ENCODE data around the gene POR.

DNA sequence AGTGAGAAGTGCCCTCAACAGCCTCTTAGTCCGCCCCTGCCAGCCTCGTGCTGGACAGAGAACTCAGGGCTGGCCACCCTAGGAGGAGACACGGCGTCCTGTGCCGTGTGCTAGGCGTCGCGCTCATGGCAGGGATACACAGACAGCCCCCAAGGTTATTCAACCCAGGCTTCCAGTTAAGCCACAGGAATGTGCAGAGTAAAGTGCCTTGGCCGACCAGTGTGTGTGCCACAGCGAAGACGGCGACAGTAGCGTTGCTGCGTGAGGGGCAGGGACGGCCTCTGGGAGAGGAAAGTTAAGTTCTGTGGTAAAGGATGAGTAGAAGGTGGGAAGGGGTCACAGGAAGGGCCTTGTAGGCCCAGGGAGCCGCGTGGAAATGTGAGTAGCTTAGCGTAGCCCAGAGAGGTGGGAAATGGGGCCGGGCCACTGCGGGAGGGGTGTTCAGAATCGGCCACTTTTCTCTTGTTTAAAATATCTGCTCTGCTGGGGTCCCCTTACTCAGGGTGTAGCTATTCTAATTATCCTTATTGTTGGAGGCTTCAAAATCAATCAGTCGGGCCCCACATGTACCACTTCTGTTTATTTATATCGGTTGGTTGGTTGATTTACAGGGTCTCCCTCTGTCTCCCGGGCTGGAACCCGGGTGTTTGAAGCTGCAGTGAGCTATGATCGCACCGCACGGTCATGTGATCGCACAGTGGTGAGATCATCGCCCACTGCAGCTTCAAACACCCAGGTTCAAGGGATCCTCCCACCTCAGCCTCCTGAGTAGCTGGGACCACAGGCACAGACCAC, 54.9 kb downstream of the POR start:
- TF ChIP-seq POLR2A (IDR thresholded peaks at IDR 0.05; ENCODE audit: insufficient read depth in 1 of 2, low read depth in 2 of 2, low read length in 2 of 2), result no peak
- TF ChIP-seq TBL1XR1 (IDR thresholded peaks at IDR 0.05; ENCODE audit: borderline replicate concordance, low read length, partially characterized antibody), result no peak
- no peak for TF ChIP-seq ZBTB21 (CRISPR knock-in tag; IDR thresholded peaks at IDR 0.05)
- no peak for TF ChIP-seq MTA3 (CRISPR knock-in tag; IDR thresholded peaks at IDR 0.05)
- TF ChIP-seq CREM (IDR thresholded peaks at IDR 0.05), result no peak
- TF ChIP-seq CREM (CRISPR knock-in tag; IDR thresholded peaks at IDR 0.05), result no peak
- TF ChIP-seq TOE1 (CRISPR knock-in tag; IDR thresholded peaks at IDR 0.05), result no peak
- TF ChIP-seq ZNF232 (CRISPR knock-in tag; IDR thresholded peaks at IDR 0.05; ENCODE audit: borderline replicate concordance), result no peak
- no peak for TF ChIP-seq JUN (CRISPR knock-in tag; IDR thresholded peaks at IDR 0.05)
- no peak for TF ChIP-seq CHD4 (IDR thresholded peaks at IDR 0.05; ENCODE audit: borderline replicate concordance, low read length)
- TF ChIP-seq, protein P1, sequence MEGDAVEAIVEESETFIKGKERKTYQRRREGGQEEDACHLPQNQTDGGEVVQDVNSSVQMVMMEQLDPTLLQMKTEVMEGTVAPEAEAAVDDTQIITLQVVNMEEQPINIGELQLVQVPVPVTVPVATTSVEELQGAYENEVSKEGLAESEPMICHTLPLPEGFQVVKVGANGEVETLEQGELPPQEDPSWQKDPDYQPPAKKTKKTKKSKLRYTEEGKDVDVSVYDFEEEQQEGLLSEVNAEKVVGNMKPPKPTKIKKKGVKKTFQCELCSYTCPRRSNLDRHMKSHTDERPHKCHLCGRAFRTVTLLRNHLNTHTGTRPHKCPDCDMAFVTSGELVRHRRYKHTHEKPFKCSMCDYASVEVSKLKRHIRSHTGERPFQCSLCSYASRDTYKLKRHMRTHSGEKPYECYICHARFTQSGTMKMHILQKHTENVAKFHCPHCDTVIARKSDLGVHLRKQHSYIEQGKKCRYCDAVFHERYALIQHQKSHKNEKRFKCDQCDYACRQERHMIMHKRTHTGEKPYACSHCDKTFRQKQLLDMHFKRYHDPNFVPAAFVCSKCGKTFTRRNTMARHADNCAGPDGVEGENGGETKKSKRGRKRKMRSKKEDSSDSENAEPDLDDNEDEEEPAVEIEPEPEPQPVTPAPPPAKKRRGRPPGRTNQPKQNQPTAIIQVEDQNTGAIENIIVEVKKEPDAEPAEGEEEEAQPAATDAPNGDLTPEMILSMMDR (CRISPR knock-in tag; IDR thresholded peaks at IDR 0.05), result no peak
- TF ChIP-seq, protein P2, sequence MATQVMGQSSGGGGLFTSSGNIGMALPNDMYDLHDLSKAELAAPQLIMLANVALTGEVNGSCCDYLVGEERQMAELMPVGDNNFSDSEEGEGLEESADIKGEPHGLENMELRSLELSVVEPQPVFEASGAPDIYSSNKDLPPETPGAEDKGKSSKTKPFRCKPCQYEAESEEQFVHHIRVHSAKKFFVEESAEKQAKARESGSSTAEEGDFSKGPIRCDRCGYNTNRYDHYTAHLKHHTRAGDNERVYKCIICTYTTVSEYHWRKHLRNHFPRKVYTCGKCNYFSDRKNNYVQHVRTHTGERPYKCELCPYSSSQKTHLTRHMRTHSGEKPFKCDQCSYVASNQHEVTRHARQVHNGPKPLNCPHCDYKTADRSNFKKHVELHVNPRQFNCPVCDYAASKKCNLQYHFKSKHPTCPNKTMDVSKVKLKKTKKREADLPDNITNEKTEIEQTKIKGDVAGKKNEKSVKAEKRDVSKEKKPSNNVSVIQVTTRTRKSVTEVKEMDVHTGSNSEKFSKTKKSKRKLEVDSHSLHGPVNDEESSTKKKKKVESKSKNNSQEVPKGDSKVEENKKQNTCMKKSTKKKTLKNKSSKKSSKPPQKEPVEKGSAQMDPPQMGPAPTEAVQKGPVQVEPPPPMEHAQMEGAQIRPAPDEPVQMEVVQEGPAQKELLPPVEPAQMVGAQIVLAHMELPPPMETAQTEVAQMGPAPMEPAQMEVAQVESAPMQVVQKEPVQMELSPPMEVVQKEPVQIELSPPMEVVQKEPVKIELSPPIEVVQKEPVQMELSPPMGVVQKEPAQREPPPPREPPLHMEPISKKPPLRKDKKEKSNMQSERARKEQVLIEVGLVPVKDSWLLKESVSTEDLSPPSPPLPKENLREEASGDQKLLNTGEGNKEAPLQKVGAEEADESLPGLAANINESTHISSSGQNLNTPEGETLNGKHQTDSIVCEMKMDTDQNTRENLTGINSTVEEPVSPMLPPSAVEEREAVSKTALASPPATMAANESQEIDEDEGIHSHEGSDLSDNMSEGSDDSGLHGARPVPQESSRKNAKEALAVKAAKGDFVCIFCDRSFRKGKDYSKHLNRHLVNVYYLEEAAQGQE (IDR thresholded peaks at IDR 0.05; ENCODE audit: borderline replicate concordance in 1 of 2, low read depth in 1 of 2, low read length in 2 of 2), result no peak
- TF ChIP-seq ZNF274 (CRISPR knock-in tag; IDR thresholded peaks at IDR 0.05), result no peak
